AG08396 (cell line): ENCODE data around the gene SEMA5A.
A peak's percentile ranks its signal among the peaks of the same experiment; 100 is the strongest.
"Not testable (repeated sequence)": the region's sequence is repeated elsewhere in the genome, so short reads cannot be mapped to it uniquely, and the experiment has no call there.

ENCODE experiments used
- DNase-seq: peaks from one replicate; pipeline ENCODE4 v3.0.0; 2012; ENCODE audit warnings: low spot score, mixed read lengths

SEMA5A gene

GRCh38 chr5:9354336-9355081 lies 191.4 kb downstream of the SEMA5A start:
- DNase-seq = no peak

- not testable (repeated sequence) for DNase-seq
These were observed 192.8 kb downstream of the SEMA5A start for GRCh38 chr5:9353048-9353447.

GRCh38 chr5:9351546-9351945 lies 194.3 kb downstream of the SEMA5A start:
- DNase-seq = no peak

GRCh38 chr5:9350301-9350797 lies 195.5 kb downstream of the SEMA5A start:
- DNase-seq = no peak

GRCh38 chr5:9348401-9348996 lies 197.4 kb downstream of the SEMA5A start:
- peak; percentile 48 for DNase-seq

GRCh38 chr5:9347541-9348295 lies 198.2 kb downstream of the SEMA5A start:
- DNase-seq = no peak

- no peak for DNase-seq
These were observed 198.8 kb downstream of the SEMA5A start for GRCh38 chr5:9347032-9347431.

- DNase-seq = no peak
These were observed 201.1 kb downstream of the SEMA5A start for GRCh38 chr5:9344751-9345240.

GRCh38 chr5:9343146-9343850 lies 202.6 kb downstream of the SEMA5A start:
- DNase-seq = no peak

GRCh38 chr5:9342161-9342787 lies 203.6 kb downstream of the SEMA5A start:
- DNase-seq = no peak

GRCh38 chr5:9340085-9340484 lies 205.8 kb downstream of the SEMA5A start:
- no peak for DNase-seq

- DNase-seq = no peak
These were observed 206.6 kb downstream of the SEMA5A start for GRCh38 chr5:9339206-9339818.

GRCh38 chr5:9338796-9339195 lies 207.1 kb downstream of the SEMA5A start:
- no peak for DNase-seq

GRCh38 chr5:9337928-9338595 lies 207.8 kb downstream of the SEMA5A start:
- peak; percentile 39 for DNase-seq

- no peak for DNase-seq
These were observed 209.9 kb downstream of the SEMA5A start for GRCh38 chr5:9335754-9336495.

- no peak for DNase-seq
These were observed 210.6 kb downstream of the SEMA5A start for GRCh38 chr5:9335269-9335668.

- no peak for DNase-seq
These were observed 213.8 kb downstream of the SEMA5A start for GRCh38 chr5:9332026-9332425.

- no peak for DNase-seq
These were observed 214.5 kb downstream of the SEMA5A start for GRCh38 chr5:9331372-9331771.

- DNase-seq = no peak
These were observed 216.8 kb downstream of the SEMA5A start for GRCh38 chr5:9329125-9329524.

GRCh38 chr5:9325549-9325948 lies 220.3 kb downstream of the SEMA5A start:
- no peak for DNase-seq
